Mesendoderm (in vitro differentiated cells): Measurements from ENCODE around the gene CLASP2.
A peak's percentile ranks its signal among the peaks of the same experiment; 100 is the strongest.

Experiments
- DNase-seq: peaks from one replicate; pipeline ENCODE4 v3.0.0; 2013
- H2AK5ac ChIP-seq: 2 replicates; pipeline ENCODE4 v1.6.1; 2013; ENCODE audit warnings: low read length, inconsistent platforms
- H2BK120ac ChIP-seq: 2 replicates; pipeline ENCODE4 v1.6.1; 2013; ENCODE audit warnings: low read depth, mild to moderate bottlenecking, low read length, moderate library complexity, mixed read lengths
- H2BK15ac ChIP-seq: replicated peaks from 2 replicates; pipeline ENCODE4 v1.6.1; 2013; ENCODE audit warnings: low read depth, mild to moderate bottlenecking, moderate library complexity
- H2BK5ac ChIP-seq: 2 replicates; pipeline ENCODE4 v1.6.1; 2013; ENCODE audit warnings: low read length, inconsistent platforms
- H3K18ac ChIP-seq: 2 replicates; pipeline ENCODE4 v1.6.1; 2013; ENCODE audit warnings: mild to moderate bottlenecking, low read length, mixed read lengths
- H3K23ac ChIP-seq: one replicate; pipeline ENCODE4 v1.6.1; 2013; ENCODE audit warnings: low read length
- H3K27ac ChIP-seq: 2 replicates; pipeline ENCODE4 v1.5.1; 2013; ENCODE audit warnings: low read depth, mild to moderate bottlenecking, inconsistent platforms, low read length, moderate library complexity
- H3K27me3 ChIP-seq: 2 replicates; pipeline ENCODE4 v1.6.1; 2013; ENCODE audit warnings: low read length, control low read depth, mild to moderate bottlenecking, inconsistent platforms; ENCODE audit not compliant: insufficient read depth, poor library complexity
- H3K36me3 ChIP-seq: 2 replicates; pipeline ENCODE4 v1.6.1; 2013; ENCODE audit warnings: low read length, inconsistent platforms; ENCODE audit not compliant: control insufficient read depth, insufficient read depth
- H3K4ac ChIP-seq: one replicate; pipeline ENCODE4 v1.6.1; 2013; ENCODE audit warnings: low read depth, mild to moderate bottlenecking, low read length, moderate library complexity
- H3K4me1 ChIP-seq: 2 replicates; pipeline ENCODE4 v1.6.1; 2013; ENCODE audit warnings: low read depth, low read length, inconsistent platforms; ENCODE audit not compliant: control insufficient read depth
- H3K4me2 ChIP-seq: 2 replicates; pipeline ENCODE4 v1.6.1; 2013; ENCODE audit warnings: low read length
- H3K4me3 ChIP-seq: 2 replicates; pipeline ENCODE4 v1.5.1; 2013; ENCODE audit warnings: mild to moderate bottlenecking, low read length
- H3K56ac ChIP-seq: one replicate; pipeline ENCODE4 v1.6.1; 2013; ENCODE audit warnings: low read length
- H3K79me1 ChIP-seq: 2 replicates; pipeline ENCODE4 v1.6.1; 2013; ENCODE audit warnings: low read length, inconsistent platforms
- H3K79me2 ChIP-seq: 2 replicates; pipeline ENCODE4 v1.6.1; 2013; ENCODE audit warnings: mild to moderate bottlenecking, low read length; ENCODE audit not compliant: control insufficient read depth, insufficient read depth
- H3K9ac ChIP-seq: 2 replicates; pipeline ENCODE4 v1.6.1; 2013; ENCODE audit warnings: low read length, inconsistent platforms
- H4K5ac ChIP-seq: one replicate; pipeline ENCODE4 v1.6.1; 2013; ENCODE audit warnings: low read length
- H4K8ac ChIP-seq: one replicate; pipeline ENCODE4 v1.6.1; 2013; ENCODE audit warnings: low read depth, mild to moderate bottlenecking, control low read depth, low read length, moderate library complexity
- WGBS: extraction: QIAGEN DNeasy Blood & Tissue Kit; methylation state at CpG from one replicate; pipeline ENCODE4 v1.1.7; 2013; ENCODE audit warnings: low lambda C conversion rate, missing lambda C conversion rate; ENCODE audit not compliant: insufficient coverage; ENCODE audit errors: extremely low coverage; 5-methylcytosine and 5-hydroxymethylcytosine counted together

Gene CLASP2

GRCh38 chr3:33646406-33646805 is 71.6 kb downstream of the CLASP2 start:
- Histone ChIP-seq H4K5ac (no peak overlapping the region), H2BK5ac (no peak overlapping the region), H3K36me3 (no peaks in the 10 kb centered on the region), H3K4me3 (no peak overlapping the region), H3K79me2 (peaks cover 1% of the 10 kb centered on the region), H2BK15ac (no peak overlapping the region), H3K4me2 (no peak overlapping the region), H3K56ac (no peak overlapping the region), H3K79me1 (no peaks in the 10 kb centered on the region), H3K23ac (no peak overlapping the region), H3K27me3 (no peaks in the 10 kb centered on the region), H2BK120ac (no peak overlapping the region), H3K27ac (no peak overlapping the region), H3K4ac (no peak overlapping the region), H2AK5ac (no peak overlapping the region), H3K9ac (no peak overlapping the region), H3K18ac (no peak overlapping the region), H4K8ac (no peak overlapping the region), H3K4me1 (no peaks in the 10 kb centered on the region)
- no peak for DNase-seq
- WGBS, result no CpG with 5 or more reads among the region's 1 CpG

GRCh38 chr3:33645060-33645647 is 72.9 kb downstream of the CLASP2 start:
- Histone ChIP-seq H3K36me3 (no peaks in the 10 kb centered on the region), H3K23ac (no peak overlapping the region), H3K4ac (no peak overlapping the region), H3K79me2 (peaks cover 1% of the 10 kb centered on the region), H3K27ac (no peak overlapping the region), H2AK5ac (no peak overlapping the region), H2BK120ac (no peak overlapping the region), H3K27me3 (no peaks in the 10 kb centered on the region), H3K18ac (no peak overlapping the region), H2BK5ac (no peak overlapping the region), H2BK15ac (no peak overlapping the region), H3K9ac (peak overlapping the region; percentile 48), H4K8ac (no peak overlapping the region), H3K4me2 (peak overlapping the region; percentile 29), H3K4me3 (no peak overlapping the region), H3K4me1 (no peaks in the 10 kb centered on the region), H3K79me1 (no peaks in the 10 kb centered on the region), H3K56ac (peak overlapping the region; percentile 60), H4K5ac (no peak overlapping the region)
- DNase-seq, result peak; percentile 75
- no CpG with 5 or more reads among the region's 5 CpGs for WGBS

GRCh38 chr3:33644582-33644981 is 73.5 kb downstream of the CLASP2 start:
- Histone ChIP-seq H3K4ac (no peak overlapping the region), H3K79me1 (no peaks in the 10 kb centered on the region), H3K36me3 (no peaks in the 10 kb centered on the region), H3K4me2 (no peak overlapping the region), H3K79me2 (no peaks in the 10 kb centered on the region), H2AK5ac (no peak overlapping the region), H2BK120ac (no peak overlapping the region), H3K56ac (no peak overlapping the region), H3K9ac (no peak overlapping the region), H2BK5ac (no peak overlapping the region), H3K4me1 (no peaks in the 10 kb centered on the region), H4K8ac (no peak overlapping the region), H3K23ac (no peak overlapping the region), H2BK15ac (no peak overlapping the region), H3K27me3 (no peaks in the 10 kb centered on the region), H3K4me3 (no peak overlapping the region), H3K27ac (no peak overlapping the region), H4K5ac (no peak overlapping the region), H3K18ac (no peak overlapping the region)
- DNase-seq, result no peak
- WGBS, result no CpG with 5 or more reads among the region's 4 CpGs

DNA sequence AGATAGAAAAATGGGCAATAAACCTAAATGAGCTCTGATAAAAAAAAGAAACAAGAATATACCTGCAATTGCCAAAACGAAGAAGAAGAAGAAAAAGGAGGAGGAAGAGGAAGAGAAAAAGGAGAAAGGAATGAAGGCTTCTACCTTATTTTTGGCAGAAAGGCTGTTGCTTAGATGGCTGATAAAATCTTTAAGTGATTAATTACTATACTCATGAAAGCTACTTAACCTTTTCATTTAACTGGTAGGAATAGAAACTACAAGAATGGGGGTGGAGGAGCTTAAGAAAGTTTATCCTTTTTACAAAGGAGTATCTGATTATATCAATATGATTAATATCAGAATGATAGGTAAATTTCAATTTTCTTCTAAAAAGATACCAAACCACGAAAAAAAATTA is 75.2 kb downstream of the CLASP2 start:
- Histone ChIP-seq H3K36me3 (no peaks in the 10 kb centered on the region), H2AK5ac (no peak overlapping the region), H4K8ac (no peak overlapping the region), H2BK5ac (no peak overlapping the region), H2BK15ac (no peak overlapping the region), H3K79me2 (no peaks in the 10 kb centered on the region), H3K79me1 (no peaks in the 10 kb centered on the region), H3K56ac (no peak overlapping the region), H3K23ac (no peak overlapping the region), H3K9ac (no peak overlapping the region), H4K5ac (no peak overlapping the region), H3K4ac (no peak overlapping the region), H3K27me3 (no peaks in the 10 kb centered on the region), H2BK120ac (no peak overlapping the region), H3K4me2 (no peak overlapping the region), H3K4me3 (no peak overlapping the region), H3K4me1 (no peaks in the 10 kb centered on the region), H3K27ac (no peak overlapping the region), H3K18ac (no peak overlapping the region)
- DNase-seq, result no peak
- WGBS, result 100% methylated on average over 1 of the region's 2 CpGs

DNA sequence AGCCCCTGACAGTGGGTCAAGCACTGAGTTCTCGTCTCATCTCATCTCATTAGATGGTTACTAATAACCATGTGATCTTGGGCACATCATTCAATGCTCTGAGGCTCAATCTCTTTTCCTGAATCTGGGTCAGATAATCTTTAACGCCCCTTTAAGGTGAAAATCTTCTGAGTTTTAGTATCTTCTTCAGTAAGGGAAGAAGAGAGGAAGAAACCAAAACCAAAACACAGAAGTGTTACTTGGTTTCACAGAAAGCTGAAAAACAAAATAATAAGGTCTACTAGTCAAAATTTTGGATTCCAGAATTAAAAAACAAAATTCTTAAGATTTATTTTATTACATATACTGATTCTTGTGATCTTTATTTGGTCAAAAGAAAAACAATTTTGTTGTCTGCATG is 78.2 kb downstream of the CLASP2 start:
- Histone ChIP-seq H2BK120ac (no peak overlapping the region), H3K27ac (no peak overlapping the region), H4K8ac (no peak overlapping the region), H2BK5ac (no peak overlapping the region), H3K79me2 (no peaks in the 10 kb centered on the region), H3K4ac (no peak overlapping the region), H3K18ac (no peak overlapping the region), H3K36me3 (no peaks in the 10 kb centered on the region), H4K5ac (no peak overlapping the region), H3K4me2 (no peak overlapping the region), H3K4me3 (no peak overlapping the region), H2AK5ac (no peak overlapping the region), H3K4me1 (no peaks in the 10 kb centered on the region), H3K23ac (no peak overlapping the region), H3K56ac (no peak overlapping the region), H2BK15ac (no peak overlapping the region), H3K79me1 (no peaks in the 10 kb centered on the region), H3K9ac (no peak overlapping the region), H3K27me3 (no peaks in the 10 kb centered on the region)
- WGBS, result no CpG with 5 or more reads among the region's 2 CpGs
- DNase-seq, result no peak

DNA sequence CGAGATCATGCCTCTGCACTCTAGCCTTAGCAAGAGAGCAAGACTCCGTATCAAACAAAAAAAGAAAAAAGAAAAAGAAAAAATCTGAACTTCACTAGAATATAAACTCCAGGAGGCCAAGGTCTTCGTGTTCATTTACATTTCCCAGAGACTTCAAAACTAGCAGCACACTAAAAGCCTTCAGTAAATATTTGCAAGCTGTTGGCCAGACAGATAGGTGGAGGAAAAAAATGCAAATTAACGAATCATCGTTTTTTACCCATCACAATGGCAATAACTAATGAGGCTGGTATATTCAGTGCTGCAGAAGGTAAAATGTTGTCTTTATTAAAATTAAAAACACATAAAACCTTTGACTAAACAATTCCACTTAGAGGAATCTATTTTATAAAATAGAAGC is 80.6 kb downstream of the CLASP2 start:
- Histone ChIP-seq H2BK120ac (no peak overlapping the region), H3K4me3 (no peak overlapping the region), H3K79me1 (no peaks in the 10 kb centered on the region), H3K4me2 (no peak overlapping the region), H3K9ac (no peak overlapping the region), H3K27me3 (no peaks in the 10 kb centered on the region), H2BK15ac (no peak overlapping the region), H2AK5ac (no peak overlapping the region), H3K56ac (no peak overlapping the region), H3K79me2 (no peaks in the 10 kb centered on the region), H3K4ac (no peak overlapping the region), H4K5ac (no peak overlapping the region), H3K4me1 (no peaks in the 10 kb centered on the region), H3K27ac (no peak overlapping the region), H3K36me3 (no peaks in the 10 kb centered on the region), H2BK5ac (no peak overlapping the region), H4K8ac (no peak overlapping the region), H3K18ac (no peak overlapping the region), H3K23ac (no peak overlapping the region)
- DNase-seq, result no peak
- WGBS, result no CpG with 5 or more reads among the region's 5 CpGs
